IMR-90 (cell line): ENCODE measurements around the gene SLC6A11. TPM values are rescaled to one million over a fixed set of nuclear protein-coding genes. Genes with fewer than 3 reads are reported as not detected.

Source experiments
- ATAC-seq: fragments of 200-7000 bp; cut with Tn5 transposase; 2 replicates; pipeline ENCODE4 v1.9.1; 2020; ENCODE audit warnings: low read depth, mild to moderate bottlenecking, moderate library complexity
- BruUV-seq: library from RNA; stranded (reverse); fragments of 400-500 nt; replicated peaks from 2 replicates; lab custom pipeline; 2021; lab: Mats Ljungman, UMichigan
- CTCF ChIA-PET: fragments of 300-600 bp; formaldehyde crosslinking; extraction: SDS; loops from one replicate; lab custom pipeline; 2021; ENCODE audit warnings: antibody characterized with exemption; lab: Yijun Ruan, JAX
- POLR2A ChIA-PET: fragments of 300-600 bp; sonication (Branson Sonifier 250); formaldehyde crosslinking; loops from one replicate; lab custom pipeline; 2022; ENCODE audit warnings: antibody characterized with exemption; ENCODE audit not compliant: unreplicated experiment; lab: Charles Lee
- DNase-seq: peaks from one replicate; pipeline ENCODE4 v3.0.0; 2013
- H2AFZ ChIP-seq: replicated peaks from 2 replicates; pipeline ENCODE3; 2013; ENCODE audit warnings: low read length, mild to moderate bottlenecking; ENCODE audit not compliant: poor library complexity
- H2AK5ac ChIP-seq: 2 replicates; pipeline ENCODE4 v1.6.1; 2013; ENCODE audit warnings: low read depth, low read length, inconsistent platforms
- H2AK9ac ChIP-seq: replicated peaks from 2 replicates; pipeline ENCODE3; 2013; ENCODE audit warnings: mild to moderate bottlenecking, low read depth, low read length, moderate library complexity; ENCODE audit not compliant: poor library complexity
- H2BK120ac ChIP-seq: 2 replicates; pipeline ENCODE4 v1.6.1; 2013; ENCODE audit warnings: low read depth, low read length, inconsistent platforms
- H2BK15ac ChIP-seq: 3 replicates; pipeline ENCODE4 v1.6.1; 2013; ENCODE audit warnings: low read depth, low read length, inconsistent platforms
- H2BK20ac ChIP-seq: 2 replicates; pipeline ENCODE4 v1.6.1; 2013; ENCODE audit warnings: low read depth, mild to moderate bottlenecking, inconsistent platforms, low read length, moderate library complexity
- H2BK5ac ChIP-seq: 2 replicates; pipeline ENCODE4 v1.6.1; 2013; ENCODE audit warnings: mild to moderate bottlenecking, low read depth, low read length, inconsistent platforms; ENCODE audit not compliant: poor library complexity, severe bottlenecking
- H3K14ac ChIP-seq: replicated peaks from 2 replicates; pipeline ENCODE4 v1.6.1; 2013; ENCODE audit warnings: low read depth, low read length, inconsistent platforms
- H3K18ac ChIP-seq: 2 replicates; pipeline ENCODE4 v1.6.1; 2013; ENCODE audit warnings: low read depth, low read length, control low read depth
- H3K23ac ChIP-seq: 2 replicates; pipeline ENCODE4 v1.6.1; 2013; ENCODE audit warnings: low read depth, low read length, inconsistent platforms
- H3K27ac ChIP-seq: 2 replicates; pipeline ENCODE4 v1.5.1; 2013; ENCODE audit warnings: mild to moderate bottlenecking, control low read depth, low read length; ENCODE audit not compliant: insufficient read depth
- H3K27me3 ChIP-seq: 2 replicates; pipeline ENCODE4 v1.6.1; 2013; ENCODE audit warnings: low read length; ENCODE audit not compliant: control insufficient read depth, insufficient read depth
- H3K36me3 ChIP-seq: 2 replicates; pipeline ENCODE4 v1.6.1; 2013; ENCODE audit warnings: low read length, mixed read lengths; ENCODE audit not compliant: control insufficient read depth, insufficient read depth
- H3K4ac ChIP-seq: 2 replicates; pipeline ENCODE4 v1.6.1; 2013; ENCODE audit warnings: low read depth, low read length, inconsistent platforms
- H3K4me1 ChIP-seq: 2 replicates; pipeline ENCODE4 v1.6.1; 2013; ENCODE audit warnings: low read length, mixed read lengths; ENCODE audit not compliant: control insufficient read depth, insufficient read depth
- H3K4me2 ChIP-seq: 2 replicates; pipeline ENCODE4 v1.6.1; 2013; ENCODE audit warnings: low read depth, mild to moderate bottlenecking, control low read depth, low read length, moderate library complexity
- H3K4me3 ChIP-seq: 2 replicates; pipeline ENCODE4 v1.5.1; 2013; ENCODE audit warnings: low read depth, mild to moderate bottlenecking, control low read depth, low read length, moderate library complexity; ENCODE audit not compliant: insufficient read depth
- H3K56ac ChIP-seq: 2 replicates; pipeline ENCODE4 v1.6.1; 2013; ENCODE audit warnings: low read length, inconsistent platforms; ENCODE audit not compliant: insufficient read depth; ENCODE audit errors: extremely low read depth
- H3K79me1 ChIP-seq, 2 experiments: 2 replicates each; pipeline ENCODE4 v1.6.1; 2013; ENCODE audit warnings: low read length in 2 of 2, inconsistent platforms in 1 of 2, low read depth in 1 of 2
- H3K9ac ChIP-seq: 2 replicates; pipeline ENCODE4 v1.6.1; 2013; ENCODE audit warnings: low read depth, low read length, control low read depth
- H3K9me1 ChIP-seq: 2 replicates; pipeline ENCODE4 v1.6.1; 2013; ENCODE audit warnings: low read length, inconsistent platforms; ENCODE audit not compliant: insufficient read depth
- H3K9me3 ChIP-seq: 2 replicates; pipeline ENCODE4 v1.6.1; 2013; ENCODE audit warnings: low read length; ENCODE audit not compliant: control insufficient read depth, insufficient read depth
- H4K20me1 ChIP-seq: 2 replicates; pipeline ENCODE4 v1.6.1; 2013; ENCODE audit warnings: low read length, inconsistent platforms; ENCODE audit not compliant: insufficient read depth
- H4K5ac ChIP-seq: 2 replicates; pipeline ENCODE4 v1.6.1; 2013; ENCODE audit warnings: mild to moderate bottlenecking, low read depth, low read length, control low read depth
- H4K8ac ChIP-seq, 2 experiments: 2 replicates each; pipeline ENCODE4 v1.6.1; 2013; ENCODE audit warnings: low read depth in 2 of 2, low read length in 2 of 2, control low read depth in 1 of 2, inconsistent platforms in 1 of 2
- H4K91ac ChIP-seq: 2 replicates; pipeline ENCODE4 v1.6.1; 2013; ENCODE audit warnings: low read depth, low read length, inconsistent platforms; ENCODE audit not compliant: insufficient read depth
- CHD1 ChIP-seq: IDR thresholded peaks from 2 replicates; pipeline ENCODE4 v1.6.1; 2012; ENCODE audit warnings: low read depth, low read length, improper control_type of control experiment
- ELK1 ChIP-seq: fragments of 150-350 bp; IDR thresholded peaks from 2 replicates; pipeline ENCODE4 v1.6.1; 2016; ENCODE audit warnings: low read depth, mild to moderate bottlenecking, low read length, moderate library complexity, borderline replicate concordance
- MAZ ChIP-seq: IDR thresholded peaks from 2 replicates; pipeline ENCODE4 v1.6.1; 2012; ENCODE audit warnings: low read depth, mild to moderate bottlenecking, low read length, improper control_type of control experiment, moderate library complexity, borderline replicate concordance
- MXI1 ChIP-seq: IDR thresholded peaks from 2 replicates; pipeline ENCODE4 v1.6.1; 2012; ENCODE audit warnings: low read depth, mild to moderate bottlenecking, low read length, moderate library complexity, borderline replicate concordance
- POLR2A ChIP-seq: IDR thresholded peaks from 2 replicates; pipeline ENCODE4 v1.6.1; 2012; ENCODE audit warnings: mild to moderate bottlenecking, low read depth, low read length
- SMC3 ChIP-seq: fragments of 150-350 bp; IDR thresholded peaks from 2 replicates; pipeline ENCODE4 v1.6.1; 2016; ENCODE audit warnings: low read depth, mild to moderate bottlenecking, antibody characterized with exemption, low read length, moderate library complexity
- WGBS, 2 experiments: methylation state at CpG; one replicate each; pipeline versions ENCODE4 v1.1.5 to v1.1.7; 2013; ENCODE audit warnings: missing lambda C conversion rate in 2 of 2; ENCODE audit not compliant: insufficient read length in 1 of 2; ENCODE audit errors: extremely low coverage in 2 of 2; 5-methylcytosine and 5-hydroxymethylcytosine counted together
- dilution Hi-C: fragments of 300-500 bp; cut with HindIII; formaldehyde crosslinking; loops from one replicate; pipeline ENCODE4 v1.14.3; 2018; ENCODE audit warnings: low sequenced_read_pairs; ENCODE audit not compliant: unreplicated experiment
- in situ Hi-C: fragments of 300-500 bp; cut with MboI; formaldehyde crosslinking; loops from 3 replicates; pipeline ENCODE4 v1.14.3; 2019; ENCODE audit warnings: low sequenced_read_pairs, inconsistent platforms, mixed read lengths
- intact Hi-C: fragments of 100-400 bp; cut with micrococcal nuclease; formaldehyde crosslinking; loops from 2 replicates; pipeline ENCODE4 v1.10.0; 2022
- polyA plus RNA-seq, 3 experiments: library from polyadenylated mRNA; depleted of rRNA; stranded (reverse); fragments of >200 nt; gene quantifications; 2 replicates each; pipeline ENCODE4 v1.2.3, GENCODE V29; 2012; ENCODE audit warnings: low replicate concordance in 1 of 3
- total RNA-seq: library from RNA; depleted of rRNA; stranded (reverse); fragments of >200 nt; gene quantifications from 2 replicates; pipeline ENCODE4 v1.2.3, GENCODE V29; 2012

SLC6A11 gene
- total and polyA plus RNA-seq, 2 of the 4 experiments (the other 2 are of a cell fraction), result not detected

- no peak overlapping the region for H2BK120ac ChIP-seq
- H3K79me1 ChIP-seq, result no peaks in the 10 kb centered on the region
- no peak overlapping the region for H2AK9ac ChIP-seq
- no peaks in the 10 kb centered on the region for H3K9me1 ChIP-seq
- no peak overlapping the region for H3K9ac ChIP-seq
- H3K56ac ChIP-seq, result no peak overlapping the region
- H4K8ac ChIP-seq, result no peak overlapping the region
- no peak overlapping the region for H3K4me2 ChIP-seq
- peaks cover 15% of the 10 kb centered on the region for H3K27me3 ChIP-seq
- H3K18ac ChIP-seq, result no peak overlapping the region
- H2AFZ ChIP-seq, result no peak overlapping the region
- no peak overlapping the region for H2BK5ac ChIP-seq
- H4K5ac ChIP-seq, result no peak overlapping the region
- ATAC-seq (no peak), DNase-seq (no peak)
- no peak overlapping the region for H2BK20ac ChIP-seq
- POLR2A ChIA-PET, result interaction anchor here (0.6 kb wide), 1 partner anchor 1411 kb away, joined by 6 read pairs; no protein-coding TSS in a partner anchor
- intact Hi-C loops (no loop called here), dilution Hi-C loops (no loop called here), in situ Hi-C loops (no loop called here)
- 86% methylated on average over 2 of the region's 8 CpGs; no CpG with 5 or more reads in 1 of the 2 experiments for WGBS, 2 experiments
- H2BK15ac ChIP-seq, result no peak overlapping the region
- H3K4me1 ChIP-seq, result no peaks in the 10 kb centered on the region
- H3K14ac ChIP-seq, result no peak overlapping the region
- H3K23ac ChIP-seq, result no peak overlapping the region
- no peak overlapping the region for H3K4me3 ChIP-seq
- no peaks in the 10 kb centered on the region for H3K36me3 ChIP-seq
- no peak overlapping the region for H2AK5ac ChIP-seq
- H3K4ac ChIP-seq, result no peak overlapping the region
- no peak overlapping the region for H3K27ac ChIP-seq
- CTCF ChIA-PET, result interaction anchor here (0.6 kb wide), 1 partner anchor 414 kb away, joined by 3 read pairs; no protein-coding TSS in a partner anchor
- no peak for TF ChIP-seq ELK1
- TF ChIP-seq SMC3, result no peak
- no peak for TF ChIP-seq CHD1
- TF ChIP-seq MAZ, result no peak
- TF ChIP-seq POLR2A, result no peak
- TF ChIP-seq MXI1, result no peak
- H4K20me1 ChIP-seq, result no peaks in the 10 kb centered on the region
- no peak overlapping the region for H4K91ac ChIP-seq
- BruUV-seq, result no TSS peak
- no peaks in the 10 kb centered on the region for H3K9me3 ChIP-seq
These were observed 114.6 kb downstream of the SLC6A11 start for GRCh38 chr3:10930666-10931040.
